Glomerular endothelial cell (primary cell): Measurements from ENCODE around the gene SNX32. TPM values are rescaled to one million over a fixed set of nuclear protein-coding genes. Genes with fewer than 3 reads are reported as not detected.

ENCODE experiments used
- DNase-seq: peaks from one replicate; pipeline ENCODE4 v3.0.0-alpha.2; 2011; ENCODE audit warnings: low read depth, low spot score; ENCODE audit errors: extremely low read depth
- total RNA-seq: library from RNA; depleted of rRNA; stranded (reverse); fragments of >200 nt; gene quantifications from 2 replicates; pipeline ENCODE4 v1.2.3, GENCODE V29; 2015

SNX32 gene
- total RNA-seq, 1 donor from 2014 or later: not detected

DNA sequence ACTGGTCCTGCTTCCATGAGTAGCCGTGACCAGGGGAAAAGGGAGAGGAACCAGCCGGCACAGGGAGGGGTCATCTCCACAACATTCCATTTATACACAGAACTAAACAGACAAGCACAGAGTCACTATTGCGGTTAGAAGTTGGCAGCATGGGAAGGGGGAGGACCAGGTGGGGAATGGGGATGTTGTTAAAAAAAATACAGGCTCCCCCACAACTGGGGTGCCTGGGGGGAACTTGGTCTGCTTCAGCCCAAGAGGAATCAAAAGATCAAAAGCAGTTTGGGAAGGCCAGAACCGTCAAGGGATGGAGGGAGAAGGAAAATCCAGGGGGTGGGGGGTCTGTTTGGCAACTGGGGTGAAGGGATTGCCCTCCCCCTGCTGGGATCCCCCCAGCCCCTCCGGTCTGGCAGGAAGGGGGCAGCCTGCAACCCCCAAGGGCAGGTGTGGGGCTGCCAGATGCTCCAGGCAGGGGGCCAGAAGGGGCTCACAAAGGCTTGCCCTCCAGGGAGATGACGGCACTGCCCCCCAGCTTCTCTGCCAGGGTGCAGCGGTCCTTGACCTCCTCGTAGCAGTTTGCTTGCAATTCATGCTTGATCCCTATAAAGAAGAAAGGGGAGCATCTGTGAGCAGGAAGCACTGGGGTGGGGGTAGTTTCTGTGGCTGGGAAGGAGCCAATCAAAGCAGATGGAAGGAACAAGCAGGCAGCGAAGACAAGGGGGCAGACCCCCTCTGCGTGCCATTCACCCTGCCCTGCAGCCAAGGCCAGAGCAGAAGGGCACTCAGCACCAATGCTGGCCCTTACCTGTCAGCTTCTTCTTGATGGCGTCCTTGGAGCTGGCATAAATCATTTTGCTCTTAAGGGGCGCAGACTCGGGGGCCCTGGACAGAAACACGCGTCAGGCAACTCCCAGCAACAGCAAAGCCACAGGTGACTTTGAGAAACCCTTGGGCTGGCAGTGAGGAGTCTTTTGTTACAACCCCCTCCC lies 21.4 kb downstream of the SNX32 start:
- no peak for DNase-seq

DNA sequence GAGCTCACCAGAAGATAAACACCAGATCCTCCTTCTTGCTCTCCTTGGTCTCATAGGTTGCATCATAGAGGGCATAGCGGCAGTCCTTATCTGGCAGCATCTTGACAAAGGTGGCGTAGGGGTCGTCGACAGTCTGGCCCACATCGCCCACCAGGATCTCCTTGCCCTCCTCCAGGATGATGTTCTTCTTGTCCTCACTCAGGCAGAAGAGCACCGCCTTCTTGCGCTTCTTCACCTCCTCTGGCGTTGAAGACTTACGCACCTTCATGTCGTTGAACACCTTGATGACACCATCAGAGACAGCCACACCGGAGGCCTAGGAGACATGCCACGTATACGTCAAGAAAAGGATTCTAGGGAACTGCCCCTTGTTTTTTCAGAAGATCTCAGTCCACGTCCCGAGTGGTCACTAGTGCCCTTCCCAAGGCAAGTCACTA lies 22.2 kb downstream of the SNX32 start:
- DNase-seq: no peak

DNA sequence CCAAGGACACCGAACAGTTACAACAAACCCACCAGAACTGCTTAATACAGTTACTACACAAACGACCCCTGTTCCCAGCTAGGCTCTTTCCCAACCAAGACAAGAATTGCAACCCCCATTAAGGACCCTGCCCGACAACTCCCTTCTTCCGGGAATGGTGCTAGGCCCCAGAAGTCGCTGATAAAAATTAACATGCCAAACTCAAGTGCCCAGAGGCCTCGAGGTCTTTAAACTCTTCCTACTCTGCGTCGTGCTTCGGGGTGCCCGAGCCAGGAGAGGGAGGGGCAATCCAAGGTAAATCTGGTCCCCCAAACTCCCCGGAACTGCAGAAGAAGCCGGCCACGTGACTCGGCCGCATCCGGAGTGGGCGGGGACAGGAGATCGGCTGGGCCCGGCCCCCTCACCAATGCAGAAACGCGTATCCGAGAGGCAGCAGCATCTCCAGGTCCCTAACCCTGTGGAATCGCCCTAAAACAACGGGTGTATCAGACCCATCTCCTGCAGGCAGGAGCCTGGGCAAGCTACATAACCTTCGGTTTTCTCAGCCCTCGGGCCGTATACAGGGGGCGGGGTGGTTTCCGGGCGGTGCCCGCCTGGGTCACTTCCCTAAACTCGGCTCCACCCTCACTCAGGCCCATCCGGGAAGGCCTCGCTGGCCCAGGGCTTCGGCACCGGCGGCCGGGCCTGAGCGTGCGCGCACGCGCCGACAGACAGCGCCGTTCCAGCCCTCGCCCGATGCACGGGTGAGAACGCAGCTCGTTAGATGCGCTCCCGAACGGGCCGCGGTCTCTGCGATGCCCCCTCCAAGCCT lies 23.1 kb downstream of the SNX32 start:
- no peak for DNase-seq

DNA sequence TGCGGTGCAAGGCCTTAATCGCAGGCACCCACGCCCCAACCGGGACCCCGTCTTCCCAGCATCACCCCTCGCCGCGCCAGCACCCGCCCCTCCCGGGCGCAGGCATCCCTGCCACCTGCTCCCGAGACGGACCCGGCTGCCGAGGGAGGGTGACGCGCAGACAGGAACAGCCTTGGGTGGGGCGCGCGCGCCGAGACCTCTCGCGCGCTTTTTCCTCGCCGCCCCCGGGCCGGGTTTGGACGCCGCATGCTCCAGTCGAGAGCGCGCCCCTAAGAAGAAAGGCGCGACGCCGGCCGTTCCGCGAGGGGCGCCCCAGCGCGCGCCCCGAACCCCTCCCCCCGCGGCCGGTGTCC lies 23.7 kb downstream of the SNX32 start:
- no peak for DNase-seq

DNA sequence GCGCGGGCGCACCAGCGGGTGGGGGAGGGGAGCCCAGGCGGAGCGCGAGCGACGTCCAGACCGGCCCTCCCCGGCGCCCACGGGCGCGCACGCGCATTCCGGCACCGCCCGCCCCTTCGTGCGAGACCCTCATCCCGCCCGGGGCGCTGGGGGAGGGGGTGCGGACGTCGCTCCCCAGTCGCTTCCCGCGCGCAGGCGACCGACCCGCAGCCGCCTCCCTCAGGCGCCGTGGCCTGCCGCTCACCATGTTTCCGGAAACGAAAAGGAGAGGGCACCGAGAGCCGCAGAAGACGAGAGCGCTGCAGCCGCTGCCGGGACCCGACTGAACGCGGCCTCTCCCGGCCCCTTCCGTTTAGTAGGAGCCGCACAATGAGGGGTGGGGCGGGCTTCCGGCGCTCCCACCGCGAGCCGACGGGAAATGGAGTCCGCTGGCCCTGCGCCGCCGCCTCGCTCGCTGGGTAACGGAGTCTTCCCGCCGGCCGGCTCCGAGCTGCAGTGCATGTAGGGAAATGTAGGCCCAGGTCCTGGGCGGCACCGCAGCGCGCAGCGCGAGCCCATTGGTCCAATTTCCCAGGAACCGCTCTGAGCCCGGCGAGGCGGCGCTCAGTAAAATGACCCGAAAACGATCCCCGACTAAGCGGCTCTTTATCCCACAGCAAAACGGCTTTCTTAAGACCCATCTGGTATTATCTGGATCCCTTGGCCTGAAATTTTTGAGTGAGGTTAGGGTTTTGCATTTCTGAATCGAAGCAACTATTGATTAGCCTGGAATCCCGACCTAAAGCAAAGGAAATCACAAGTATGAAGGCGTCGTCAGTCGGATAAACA lies 24.3 kb downstream of the SNX32 start, which contains the start of gene CFL1:
TSS of gene CFL1 (minus strand) at position 328 of the 828 bp plus-strand sequence. CDS start at position 247, 81 bp downstream.
- DNase-seq: no peak

DNA sequence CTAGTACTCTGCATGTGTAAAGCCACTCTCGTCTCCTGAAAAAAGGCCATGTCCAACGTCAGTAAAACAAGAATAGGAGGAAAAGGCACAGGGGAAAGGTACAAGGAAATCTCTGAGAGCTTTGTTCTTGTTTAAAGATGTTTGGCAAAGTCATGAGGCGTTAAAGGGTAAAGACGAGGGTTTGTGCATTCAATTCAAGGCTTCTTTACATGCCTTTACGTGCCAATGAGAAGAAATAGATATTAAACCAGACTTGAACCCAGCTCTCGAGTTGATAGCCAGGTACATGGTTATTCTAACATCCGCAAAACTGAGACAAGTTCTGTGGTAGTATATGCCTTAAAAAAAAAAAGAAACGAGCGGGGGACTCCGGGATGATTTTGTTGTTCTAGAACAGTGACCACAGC lies 24.9 kb downstream of the SNX32 start:
- DNase-seq: no peak

DNA sequence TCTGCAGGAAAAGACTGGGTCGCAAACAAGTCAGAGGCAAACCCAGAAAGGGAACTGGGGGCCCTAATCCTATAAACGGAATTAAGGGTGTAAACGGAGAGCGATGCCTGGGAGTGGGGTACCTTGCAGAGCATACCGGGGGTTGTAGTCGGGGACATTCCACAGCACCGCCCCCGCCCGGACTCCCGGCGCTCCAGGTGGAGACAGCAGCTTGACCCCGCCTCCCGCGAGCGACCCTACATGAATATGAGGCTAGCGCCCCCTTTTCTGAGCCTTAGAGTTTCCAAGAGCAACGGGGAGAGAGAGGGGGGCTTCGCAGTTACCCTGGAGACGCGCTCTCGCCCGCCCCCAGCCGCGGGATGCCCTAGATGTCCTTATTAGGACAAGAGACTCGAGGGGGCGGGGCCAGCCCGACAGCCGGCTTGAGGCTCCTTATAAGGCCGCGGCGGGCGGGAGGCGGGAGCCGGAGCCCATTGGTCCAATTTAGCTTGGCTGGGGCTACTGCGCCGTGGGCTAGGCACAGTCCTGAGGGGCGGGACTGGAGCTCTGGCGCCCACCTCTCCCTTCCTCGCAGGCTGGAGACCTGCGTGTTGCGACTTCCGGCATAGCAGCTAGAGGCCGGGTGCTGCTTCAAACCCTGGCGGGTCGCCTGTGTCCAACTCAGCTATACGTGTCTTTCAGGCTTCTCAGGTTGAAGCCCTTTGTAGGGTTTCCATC lies 25.5 kb downstream of the SNX32 start:
- peak; percentile 41 for DNase-seq

DNA sequence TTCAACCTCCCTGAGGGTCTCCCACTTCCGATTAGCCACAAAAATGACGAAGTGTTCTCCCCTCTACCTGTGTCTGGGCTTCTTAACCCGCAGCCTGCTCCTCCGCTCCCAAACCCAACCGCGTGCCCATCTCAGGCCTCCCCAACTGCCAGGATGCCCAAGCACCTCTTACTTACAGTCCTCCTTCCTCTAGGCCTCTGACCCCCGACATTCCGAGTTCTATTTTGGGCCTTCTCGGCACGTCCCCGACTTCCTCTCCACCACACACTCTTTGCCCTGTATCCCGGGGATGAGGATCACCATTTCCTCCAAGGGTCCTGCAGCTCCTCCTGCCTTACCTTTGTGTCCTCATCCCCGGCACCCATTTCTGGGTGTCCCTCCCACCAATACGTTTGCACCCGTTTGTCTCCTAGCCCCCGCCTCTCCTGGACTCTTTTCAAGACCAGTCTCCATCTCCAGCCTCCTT lies 26.1 kb downstream of the SNX32 start:
- peak; percentile 16 for DNase-seq

DNA sequence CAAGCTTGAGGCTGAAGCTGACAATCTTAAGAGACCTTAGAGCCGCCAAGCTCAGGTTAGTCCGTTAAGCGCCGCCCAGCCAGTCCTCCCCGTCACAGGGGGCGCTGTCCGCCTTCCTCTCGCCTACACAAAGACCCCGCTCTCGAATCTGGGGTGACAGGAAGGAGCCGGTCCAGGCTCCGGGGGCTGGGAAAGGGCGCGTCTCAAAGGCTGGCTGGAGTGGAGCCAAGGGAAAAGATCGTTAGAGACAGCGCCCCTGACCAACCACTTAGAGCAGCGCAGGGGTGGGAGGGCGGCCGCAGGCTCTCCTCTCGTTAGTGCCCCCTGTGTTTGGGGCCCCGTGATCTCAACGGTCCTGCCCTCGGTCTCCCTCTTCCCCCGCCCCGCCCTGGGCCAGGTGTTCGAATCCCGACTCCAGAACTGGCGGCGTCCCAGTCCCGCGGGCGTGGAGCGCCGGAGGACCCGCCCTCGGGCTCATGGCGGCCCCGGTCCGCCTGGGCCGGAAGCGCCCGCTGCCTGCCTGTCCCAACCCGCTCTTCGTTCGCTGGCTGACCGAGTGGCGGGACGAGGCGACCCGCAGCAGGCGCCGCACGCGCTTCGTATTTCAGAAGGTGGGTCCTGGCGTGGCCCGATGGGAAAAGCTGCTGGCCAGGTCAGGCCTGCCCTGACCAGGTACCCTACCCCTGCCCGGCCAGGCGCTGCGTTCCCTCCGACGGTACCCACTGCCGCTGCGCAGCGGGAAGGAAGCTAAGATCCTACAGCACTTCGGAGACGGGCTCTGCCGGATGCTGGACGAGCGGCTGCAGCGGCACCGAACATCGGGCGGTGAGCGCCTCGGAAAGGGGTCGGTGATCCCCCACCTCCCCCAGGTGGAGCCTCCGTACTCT lies 26.8 kb downstream of the SNX32 start, which contains the start of gene MUS81:
TSS of gene MUS81 (plus strand) at position 156 of the 887 bp plus-strand sequence. CDS start at position 477, 321 bp downstream.
- DNase-seq: no peak

DNA sequence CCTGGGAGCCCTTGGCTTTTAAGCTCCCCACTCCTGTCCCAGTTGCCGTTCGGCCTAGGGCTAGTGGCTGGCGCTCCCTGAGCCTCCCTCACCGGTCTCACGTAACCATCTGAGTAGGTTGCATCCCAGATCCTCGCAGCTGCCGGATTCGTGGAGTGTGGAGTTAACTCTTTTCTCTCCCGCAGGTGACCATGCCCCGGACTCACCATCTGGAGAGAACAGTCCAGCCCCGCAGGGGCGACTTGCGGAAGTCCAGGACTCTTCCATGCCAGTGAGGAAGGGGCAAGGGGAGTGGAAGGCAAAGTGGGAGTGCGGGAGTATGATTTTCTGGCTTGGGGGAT lies 27.4 kb downstream of the SNX32 start:
- DNase-seq: no peak

DNA sequence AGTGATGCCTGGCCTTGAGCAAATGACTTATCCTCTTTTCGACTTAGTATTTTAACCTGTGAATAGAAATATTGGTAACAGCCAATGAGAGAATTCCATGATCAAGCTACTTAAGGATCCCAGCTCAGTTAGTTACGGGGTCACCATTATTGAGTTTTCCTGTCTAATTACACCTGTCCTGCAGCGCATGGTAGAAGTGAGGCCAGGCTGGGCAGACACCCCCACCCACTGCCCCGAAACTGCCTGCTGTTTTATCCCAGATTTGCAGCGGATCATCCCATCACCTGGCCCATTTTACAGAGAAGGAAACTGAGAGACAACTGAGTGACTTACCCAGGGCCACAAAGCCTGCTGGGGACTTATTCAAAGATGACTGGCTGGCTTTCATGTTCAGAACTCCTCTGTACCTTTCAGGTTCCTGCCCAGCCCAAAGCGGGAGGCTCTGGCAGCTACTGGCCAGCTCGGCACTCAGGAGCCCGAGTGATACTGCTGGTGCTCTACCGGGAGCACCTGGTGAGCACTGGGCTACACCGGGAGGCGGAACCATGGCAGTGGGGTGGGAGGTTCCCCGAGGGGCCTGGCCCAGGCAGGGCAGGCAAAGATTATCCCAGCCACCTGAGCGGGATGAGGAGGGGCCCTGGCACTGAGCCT lies 27.9 kb downstream of the SNX32 start:
- DNase-seq: no peak

DNA sequence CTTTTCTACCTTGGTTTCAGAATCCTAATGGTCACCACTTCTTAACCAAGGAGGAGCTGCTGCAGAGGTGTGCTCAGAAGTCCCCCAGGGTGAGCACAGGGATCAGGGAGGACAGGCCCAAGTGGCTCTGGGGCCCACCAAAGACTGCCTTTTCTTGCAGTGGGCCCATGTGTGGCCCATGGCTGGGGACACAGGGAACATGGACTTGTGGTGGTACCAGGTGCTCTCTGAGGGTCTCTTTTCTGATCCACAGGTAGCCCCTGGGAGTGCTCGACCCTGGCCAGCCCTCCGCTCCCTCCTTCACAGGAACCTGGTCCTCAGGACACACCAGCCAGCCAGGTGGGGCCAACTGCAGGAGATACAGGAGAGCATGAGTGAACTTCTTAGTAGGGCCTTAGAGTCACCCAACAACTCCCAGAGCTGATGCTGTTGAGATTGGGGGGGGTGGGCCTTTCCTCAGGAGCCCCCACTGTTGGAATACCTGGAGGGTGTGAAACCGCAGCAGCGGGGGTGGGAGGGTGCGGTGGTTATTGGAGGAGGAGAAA lies 28.5 kb downstream of the SNX32 start:
- DNase-seq: no peak

DNA sequence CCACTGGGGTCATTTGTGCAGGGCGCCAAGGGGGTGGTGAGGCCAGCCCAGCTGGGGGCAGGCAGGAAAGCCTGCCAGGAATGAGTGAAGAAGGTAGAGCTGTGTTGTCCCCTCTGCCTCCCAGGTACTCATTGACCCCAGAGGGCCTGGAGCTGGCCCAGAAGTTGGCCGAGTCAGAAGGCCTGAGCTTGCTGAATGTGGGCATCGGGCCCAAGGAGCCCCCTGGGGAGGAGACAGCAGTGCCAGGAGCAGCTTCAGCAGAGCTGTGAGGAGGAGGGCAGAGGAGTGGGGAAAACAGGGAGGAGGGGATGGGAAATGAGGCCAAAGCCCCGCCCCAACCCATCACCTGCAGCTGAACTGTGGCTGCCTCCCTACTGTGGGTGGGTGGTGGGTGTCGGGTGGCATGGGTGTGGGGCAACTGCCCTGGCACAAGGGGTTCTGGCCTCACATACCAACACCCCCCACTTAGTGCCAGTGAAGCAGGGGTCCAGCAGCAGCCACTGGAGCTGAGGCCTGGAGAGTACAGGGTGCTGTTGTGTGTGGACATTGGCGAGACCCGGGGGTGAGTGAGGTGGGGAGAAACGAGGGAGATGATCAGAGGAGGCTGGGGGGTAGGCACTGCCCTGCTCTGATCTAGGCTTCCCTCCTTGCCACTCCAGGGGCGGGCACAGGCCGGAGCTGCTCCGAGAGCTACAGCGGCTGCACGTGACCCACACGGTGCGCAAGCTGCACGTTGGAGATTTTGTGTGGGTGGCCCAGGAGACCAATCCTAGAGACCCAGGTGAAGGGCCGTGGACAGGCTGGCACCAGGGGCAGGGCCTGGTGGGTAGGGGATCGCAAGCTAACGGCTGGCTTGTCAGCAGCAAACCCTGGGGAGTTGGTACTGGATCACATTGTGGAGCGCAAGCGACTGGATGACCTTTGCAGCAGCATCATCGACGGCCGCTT lies 29.5 kb downstream of the SNX32 start:
- DNase-seq: no peak

DNA sequence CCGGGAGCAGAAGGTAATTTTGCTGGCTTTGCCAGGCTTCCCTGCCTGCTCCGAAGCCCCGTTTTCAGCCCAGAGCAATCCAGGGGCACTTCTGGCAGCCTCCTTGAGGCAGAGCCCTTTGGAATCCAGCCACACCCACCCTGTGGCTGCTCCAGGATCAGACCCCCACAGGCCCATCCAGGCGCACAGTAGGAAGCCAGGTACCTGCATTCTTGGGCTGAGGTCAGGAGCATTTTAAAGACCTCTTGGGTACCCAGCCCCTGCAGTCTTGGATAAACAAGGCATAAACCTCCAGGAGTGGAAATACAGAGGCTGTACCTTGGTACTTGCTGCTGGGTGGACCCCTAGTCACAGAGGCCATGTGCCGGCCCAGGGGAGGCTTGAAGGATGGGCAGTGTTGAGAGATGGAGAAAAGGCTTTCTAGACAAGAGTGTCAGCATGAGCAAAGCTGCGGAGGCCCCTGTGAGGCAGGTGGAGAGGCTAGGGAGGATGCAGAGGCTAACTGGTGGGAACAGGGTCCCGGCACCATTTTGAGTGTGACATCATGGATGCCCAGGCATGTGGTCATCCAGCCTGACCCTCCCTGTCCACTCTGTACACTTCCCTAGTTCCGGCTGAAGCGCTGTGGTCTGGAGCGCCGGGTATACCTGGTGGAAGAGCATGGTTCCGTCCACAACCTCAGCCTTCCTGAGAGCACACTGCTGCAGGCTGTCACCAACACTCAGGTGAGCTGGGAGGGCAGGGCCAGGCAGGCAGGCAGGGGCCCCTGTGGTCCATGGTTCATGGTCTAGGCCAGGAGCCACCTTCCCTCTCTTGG lies 30.3 kb downstream of the SNX32 start:
- no peak for DNase-seq

DNA sequence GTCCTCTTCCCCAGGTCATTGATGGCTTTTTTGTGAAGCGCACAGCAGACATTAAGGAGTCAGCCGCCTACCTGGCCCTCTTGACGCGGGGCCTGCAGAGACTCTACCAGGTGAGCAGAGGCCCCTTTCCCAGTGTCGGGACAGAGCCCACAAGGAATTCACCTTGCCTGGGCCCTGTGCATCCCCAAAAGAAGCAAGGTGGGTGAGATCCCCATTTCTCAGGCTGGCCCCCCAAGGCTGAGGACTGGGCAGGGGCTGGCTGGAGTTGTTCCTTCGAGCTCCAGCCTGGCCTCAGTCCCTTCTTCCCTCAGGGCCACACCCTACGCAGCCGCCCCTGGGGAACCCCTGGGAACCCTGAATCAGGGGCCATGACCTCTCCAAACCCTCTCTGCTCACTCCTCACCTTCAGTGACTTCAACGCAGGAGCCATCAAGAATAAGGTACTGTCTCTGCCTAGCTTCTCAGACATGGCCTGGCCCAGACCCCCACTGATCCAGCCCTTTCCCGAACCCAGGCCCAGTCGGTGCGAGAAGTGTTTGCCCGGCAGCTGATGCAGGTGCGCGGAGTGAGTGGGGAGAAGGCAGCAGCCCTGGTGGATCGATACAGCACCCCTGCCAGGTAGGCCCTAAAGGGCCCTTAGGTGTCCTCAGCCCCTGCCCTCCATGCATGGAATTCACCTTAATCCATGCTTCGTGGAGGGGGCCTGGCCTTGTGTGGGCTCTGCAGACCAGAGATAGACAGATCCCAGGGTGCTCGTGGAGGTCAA lies 31.1 kb downstream of the SNX32 start:
- no peak for DNase-seq
